ENCODE results near the gene C3orf62. TPM values are rescaled to one million over a fixed set of nuclear protein-coding genes. Genes with fewer than 3 reads are reported as not detected.

The C3orf62 gene
- total RNA-seq, result 0.28 and 0.96 TPM in 2 replicates

GRCh38 chr3:49276475-49277382, at the start of gene C3orf62:
Gene C3orf62, minus strand, starts transcription at chr3:49277232. Its CDS starts 360 bp downstream, at chr3:49276872.

Other genes with a start within 250 kb of the C3orf62 start
- gene IMPDH2, start 247.8 kb downstream of the C3orf62 start, total RNA-seq, result 237 and 343 TPM in 2 replicates
- gene QRICH1, start 183.2 kb downstream of the C3orf62 start, total RNA-seq, result 69.4 and 191 TPM in 2 replicates
- gene QARS1, start 172.5 kb downstream of the C3orf62 start, total RNA-seq, result 264 and 270 TPM in 2 replicates
- gene USP19, start 156.4 kb downstream of the C3orf62 start, total RNA-seq, result 42.8 and 47.7 TPM in 2 replicates
- 360 and 613 TPM in 2 replicates for gene LAMB2, start 144.2 kb downstream of the C3orf62 start, total RNA-seq
- gene CCDC71, start 110.9 kb downstream of the C3orf62 start, total RNA-seq, result 14.9 and 23.0 TPM in 2 replicates
- gene KLHDC8B, start 105.6 kb downstream of the C3orf62 start, total RNA-seq, result 22.6 and 24.2 TPM in 2 replicates
- gene USP4, start 62.8 kb upstream of the C3orf62 start, total RNA-seq, result 15.5 and 25.7 TPM in 2 replicates
- 125 and 294 TPM in 2 replicates for gene GPX1, start 81.1 kb upstream of the C3orf62 start, total RNA-seq
- 574 and 667 TPM in 2 replicates for gene RHOA, start 134.7 kb upstream of the C3orf62 start, total RNA-seq
- gene TCTA, start 135.2 kb upstream of the C3orf62 start, total RNA-seq, result 24.8 and 35.9 TPM in 2 replicates
- 0.38 and 0.85 TPM in 2 replicates for gene AMT, start 145.2 kb upstream of the C3orf62 start, total RNA-seq
- gene NICN1, start 152.1 kb upstream of the C3orf62 start, total RNA-seq, result 2.0 and 2.5 TPM in 2 replicates
- gene DAG1, start 193.0 kb upstream of the C3orf62 start, total RNA-seq, result 39.5 and 53.8 TPM in 2 replicates